ENCODE measurements around the gene ATP10A. TPM values are rescaled to one million over a fixed set of nuclear protein-coding genes. Genes with fewer than 3 reads are reported as not detected.

Gene ATP10A
- polyA plus RNA-seq, 1 donor (not counting 4 experiments of a cell fraction or from before 2014, with no cell fraction given), result not detected

DNA sequence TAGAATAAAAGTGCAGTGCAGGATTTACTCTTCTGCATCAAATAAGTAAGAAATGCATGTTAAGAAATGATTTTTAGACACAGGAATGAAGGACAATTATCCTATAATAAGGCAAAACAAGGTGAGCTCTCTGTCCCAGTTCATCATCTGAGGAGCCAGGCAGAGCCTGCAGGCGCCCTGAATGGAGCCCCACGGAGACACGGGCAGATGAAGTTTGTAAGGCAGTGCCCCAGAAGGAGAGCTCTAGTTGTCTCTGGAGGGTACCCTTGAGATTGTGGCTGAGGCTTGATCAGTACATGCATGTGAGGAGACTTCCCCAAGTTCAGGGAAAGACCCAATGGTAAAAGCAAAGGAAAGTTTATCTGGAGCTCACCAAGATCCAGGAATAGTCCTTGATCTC, 50.3 kb downstream of the ATP10A start:
- Histone ChIP-seq H3K4me1 (ENCODE audit: control insufficient read depth, extremely low read depth, insufficient read depth, low read length) (no peaks in the 10 kb centered on the region), H3K79me2 (ENCODE audit: control insufficient read depth, insufficient read depth, low read length) (no peaks in the 10 kb centered on the region), H2AFZ (ENCODE audit: control insufficient read depth, low read length) (no peak overlapping the region), H4K20me1 (ENCODE audit: control insufficient read depth, extremely low read depth, insufficient read depth, low read length) (no peaks in the 10 kb centered on the region), H3K9me3 (ENCODE audit: control insufficient read depth, low read depth, low read length) (peaks cover 10% of the 10 kb centered on the region), H3K9me1 (ENCODE audit: control insufficient read depth, extremely low read depth, insufficient read depth, low read length) (no peaks in the 10 kb centered on the region), H3K4me3 (ENCODE audit: control insufficient read depth in 2 of 3, extremely low read depth in 1 of 3, insufficient read depth in 2 of 3, low read depth in 1 of 3, low read length in 3 of 3) (no peak overlapping the region), H3K36me3 (ENCODE audit: control insufficient read depth in 2 of 2, extremely low read depth in 1 of 2, insufficient read depth in 2 of 2, low read length in 2 of 2) (no peaks in the 10 kb centered on the region), H3K27ac (ENCODE audit: control insufficient read depth, insufficient read depth, low read length) (no peak overlapping the region), H3K27me3 (ENCODE audit: control insufficient read depth, extremely low read depth, insufficient read depth, low read length) (no peaks in the 10 kb centered on the region), H3K4me2 (ENCODE audit: control insufficient read depth, extremely low read depth, insufficient read depth, low read depth, low read length) (no peak overlapping the region), H3K9ac (ENCODE audit: control insufficient read depth, extremely low read depth, insufficient read depth, low read length) (no peak overlapping the region)
- FAIRE-seq (no peak), DNase-seq (ENCODE audit: low read depth, low spot score) (no peak)
- TF ChIP-seq CTCF (optimal IDR thresholded peaks at IDR 0.05 in 1 of 3, IDR thresholded peaks at IDR 0.05 in 1 of 3, conservative IDR thresholded peaks at IDR 0.05 in 1 of 3; ENCODE audit: extremely low read depth in 1 of 3, insufficient read depth in 2 of 3, low read length in 3 of 3) (no peak), EZH2 (IDR thresholded peaks at IDR 0.05; ENCODE audit: low read length) (no peak)
- dilution Hi-C loops (cut with MboI; ENCODE audit: extremely low pct_ligation_motif_present, low sequenced_read_pairs), result no loop called here

- DNase-seq (ENCODE audit: low read depth, low spot score) (no peak), FAIRE-seq (no peak)
- Histone ChIP-seq H3K4me2 (ENCODE audit: control insufficient read depth, extremely low read depth, insufficient read depth, low read depth, low read length) (no peak overlapping the region), H4K20me1 (ENCODE audit: control insufficient read depth, extremely low read depth, insufficient read depth, low read length) (no peaks in the 10 kb centered on the region), H3K9me3 (ENCODE audit: control insufficient read depth, low read depth, low read length) (peaks cover 11% of the 10 kb centered on the region), H2AFZ (ENCODE audit: control insufficient read depth, low read length) (no peak overlapping the region), H3K4me3 (ENCODE audit: control insufficient read depth in 2 of 3, extremely low read depth in 1 of 3, insufficient read depth in 2 of 3, low read depth in 1 of 3, low read length in 3 of 3) (no peak overlapping the region), H3K27ac (ENCODE audit: control insufficient read depth, insufficient read depth, low read length) (no peak overlapping the region), H3K9me1 (ENCODE audit: control insufficient read depth, extremely low read depth, insufficient read depth, low read length) (no peaks in the 10 kb centered on the region), H3K9ac (ENCODE audit: control insufficient read depth, extremely low read depth, insufficient read depth, low read length) (no peak overlapping the region), H3K36me3 (ENCODE audit: control insufficient read depth in 2 of 2, extremely low read depth in 1 of 2, insufficient read depth in 2 of 2, low read length in 2 of 2) (no peaks in the 10 kb centered on the region), H3K27me3 (ENCODE audit: control insufficient read depth, extremely low read depth, insufficient read depth, low read length) (no peaks in the 10 kb centered on the region), H3K79me2 (ENCODE audit: control insufficient read depth, insufficient read depth, low read length) (no peaks in the 10 kb centered on the region), H3K4me1 (ENCODE audit: control insufficient read depth, extremely low read depth, insufficient read depth, low read length) (no peaks in the 10 kb centered on the region)
- TF ChIP-seq EZH2 (IDR thresholded peaks at IDR 0.05; ENCODE audit: low read length) (no peak), CTCF (optimal IDR thresholded peaks at IDR 0.05 in 1 of 3, IDR thresholded peaks at IDR 0.05 in 1 of 3, conservative IDR thresholded peaks at IDR 0.05 in 1 of 3; ENCODE audit: extremely low read depth in 1 of 3, insufficient read depth in 2 of 3, low read length in 3 of 3) (no peak)
- dilution Hi-C loops (cut with MboI; ENCODE audit: extremely low pct_ligation_motif_present, low sequenced_read_pairs), result no loop called here
Measured at GRCh38 chr15:25812073-25812472, 51.1 kb downstream of the ATP10A start.
